Sigmoid colon (tissue), 7 donors: ENCODE data around the gene MAML3. TPM values are rescaled to one million over a fixed set of nuclear protein-coding genes. Genes with fewer than 3 reads are reported as not detected.

ENCODE experiments used
- DNase-seq: peaks from one replicate; pipeline ENCODE4 v3.0.0-alpha.2; 2019
- H3K27ac ChIP-seq, 4 donors: fragments of 200-600 bp; sonication (generic); one replicate each; pipeline ENCODE4 v1.5.1; 2016 to 2019; ENCODE audit warnings: mild to moderate bottlenecking in 1 of 4
- H3K27me3 ChIP-seq, 3 donors: fragments of 200-600 bp; sonication (generic); one replicate each; pipeline ENCODE4 v1.5.1; 2019; ENCODE audit warnings: mild to moderate bottlenecking in 1 of 3
- H3K36me3 ChIP-seq, 4 donors: fragments of 200-600 bp; sonication (generic); one replicate each; pipeline ENCODE4 v1.5.1; 2016 to 2019
- H3K4me1 ChIP-seq, 4 donors: fragments of 200-600 bp; sonication (generic); one replicate each; pipeline ENCODE4 v1.5.1; 2017 to 2019
- H3K4me3 ChIP-seq, 4 donors: fragments of 200-600 bp; sonication (generic); one replicate each; pipeline ENCODE4 v1.5.1; 2017 to 2019; ENCODE audit warnings: mild to moderate bottlenecking in 2 of 4, moderate library complexity in 1 of 4
- H3K9me3 ChIP-seq, 4 donors: fragments of 200-600 bp in 3 of 4; sonication (generic) in 3 of 4; one replicate each; pipeline versions ENCODE4 v1.5.1 to v1.6.1; 2013 to 2019
- EP300 ChIP-seq, 4 donors: sonication (generic); formaldehyde crosslinking; IDR thresholded peaks; one replicate each; pipeline ENCODE4 v1.6.1; 2017; ENCODE audit warnings: antibody characterized with exemption in 4 of 4
- POLR2A ChIP-seq, 2 donors: fragments of 450-650 bp; IDR thresholded peaks; one replicate each; pipeline ENCODE4 v1.6.1; 2016; ENCODE audit warnings: antibody characterized with exemption in 2 of 2, mild to moderate bottlenecking in 2 of 2, moderate library complexity in 2 of 2
- POLR2AphosphoS5 ChIP-seq, 4 donors: sonication (generic); formaldehyde crosslinking; IDR thresholded peaks; one replicate each; pipeline ENCODE4 v1.6.1; 2017; ENCODE audit warnings: antibody characterized with exemption in 4 of 4
- WGBS, 2 donors: extraction: QIAGEN DNeasy Blood & Tissue Kit; methylation state at CpG; one replicate each; pipeline ENCODE4 v1.1.7; 2013; 5-methylcytosine and 5-hydroxymethylcytosine counted together
- intact Hi-C: fragments of 100-400 bp; cut with DNase I; formaldehyde crosslinking; loops from one replicate; pipeline ENCODE4 v1.15.1; 2023
- polyA plus RNA-seq, 3 donors: library from polyadenylated mRNA; stranded (reverse); fragments of 200-250 nt; gene quantifications; one replicate each; pipeline ENCODE4 v1.2.3, GENCODE V29; 2013
- total RNA-seq, 4 donors: library from RNA; depleted of rRNA; stranded (reverse); fragments of >200 nt; gene quantifications; one replicate each; pipeline ENCODE4 v1.1.0, GENCODE V29; 2016
- TF ChIP-seq, protein P1 (sequence below), 4 experiments: fragments of 450-650 bp in 3 of 4; fragments of 200-600 bp in 1 of 4; IDR thresholded peaks; one replicate each; pipeline ENCODE4 v1.5.1; 2016 to 2019; ENCODE audit warnings: antibody characterized with exemption in 4 of 4, mild to moderate bottlenecking in 3 of 4, moderate library complexity in 2 of 4
- donor health status: healthy with polysubstance abuse.
- donor health status: Bipolar disorder and iron deficiency.
- donor health status: healthy.

Gene MAML3
- total and polyA plus RNA-seq, 7 donors: 3.5 to 16.3 (median 5.4) TPM

GRCh38 chr4:140057701-140058100 is 96.3 kb downstream of the MAML3 start:
- H3K9me3 ChIP-seq: no peaks in the 10 kb centered on the region
- H3K27me3 ChIP-seq: no peaks in the 10 kb centered on the region
- H3K4me1 ChIP-seq: peaks cover 0 to 15% (median 10%) of the 10 kb centered on the region in 4 donors
- DNase-seq: no peak
- no peak overlapping the region for H3K4me3 ChIP-seq
- H3K27ac ChIP-seq: no peak overlapping the region
- H3K36me3 ChIP-seq: no peaks in the 10 kb centered on the region
- 63 to 89% methylated on average over 2 of the region's 2 CpGs for WGBS, 2 donors
- TF ChIP-seq EP300 (IDR thresholded peaks at IDR 0.05): no peak
- TF ChIP-seq POLR2AphosphoS5 (IDR thresholded peaks at IDR 0.05): no peak
- TF ChIP-seq, protein P1, sequence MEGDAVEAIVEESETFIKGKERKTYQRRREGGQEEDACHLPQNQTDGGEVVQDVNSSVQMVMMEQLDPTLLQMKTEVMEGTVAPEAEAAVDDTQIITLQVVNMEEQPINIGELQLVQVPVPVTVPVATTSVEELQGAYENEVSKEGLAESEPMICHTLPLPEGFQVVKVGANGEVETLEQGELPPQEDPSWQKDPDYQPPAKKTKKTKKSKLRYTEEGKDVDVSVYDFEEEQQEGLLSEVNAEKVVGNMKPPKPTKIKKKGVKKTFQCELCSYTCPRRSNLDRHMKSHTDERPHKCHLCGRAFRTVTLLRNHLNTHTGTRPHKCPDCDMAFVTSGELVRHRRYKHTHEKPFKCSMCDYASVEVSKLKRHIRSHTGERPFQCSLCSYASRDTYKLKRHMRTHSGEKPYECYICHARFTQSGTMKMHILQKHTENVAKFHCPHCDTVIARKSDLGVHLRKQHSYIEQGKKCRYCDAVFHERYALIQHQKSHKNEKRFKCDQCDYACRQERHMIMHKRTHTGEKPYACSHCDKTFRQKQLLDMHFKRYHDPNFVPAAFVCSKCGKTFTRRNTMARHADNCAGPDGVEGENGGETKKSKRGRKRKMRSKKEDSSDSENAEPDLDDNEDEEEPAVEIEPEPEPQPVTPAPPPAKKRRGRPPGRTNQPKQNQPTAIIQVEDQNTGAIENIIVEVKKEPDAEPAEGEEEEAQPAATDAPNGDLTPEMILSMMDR (IDR thresholded peaks at IDR 0.05): no peak
- TF ChIP-seq POLR2A (IDR thresholded peaks at IDR 0.05): no peak
- intact Hi-C loops: no loop called here

- H3K36me3 ChIP-seq: no peaks in the 10 kb centered on the region
- DNase-seq: no peak
- no peaks in the 10 kb centered on the region for H3K27me3 ChIP-seq
- peaks cover 0 to 8% (median 7%) of the 10 kb centered on the region in 4 donors for H3K4me1 ChIP-seq
- intact Hi-C loops: no loop called here
- TF ChIP-seq, protein P1 (IDR thresholded peaks at IDR 0.05): no peak
- TF ChIP-seq EP300 (IDR thresholded peaks at IDR 0.05): no peak
- TF ChIP-seq POLR2AphosphoS5 (IDR thresholded peaks at IDR 0.05): no peak
- TF ChIP-seq POLR2A (IDR thresholded peaks at IDR 0.05): no peak
- no peak overlapping the region for H3K4me3 ChIP-seq
- H3K9me3 ChIP-seq: no peaks in the 10 kb centered on the region
- H3K27ac ChIP-seq: no peak overlapping the region
- 94 to 97% methylated on average over 3 of the region's 3 CpGs for WGBS, 2 donors
Measured at GRCh38 chr4:140056015-140056414, 98.0 kb downstream of the MAML3 start.

DNA sequence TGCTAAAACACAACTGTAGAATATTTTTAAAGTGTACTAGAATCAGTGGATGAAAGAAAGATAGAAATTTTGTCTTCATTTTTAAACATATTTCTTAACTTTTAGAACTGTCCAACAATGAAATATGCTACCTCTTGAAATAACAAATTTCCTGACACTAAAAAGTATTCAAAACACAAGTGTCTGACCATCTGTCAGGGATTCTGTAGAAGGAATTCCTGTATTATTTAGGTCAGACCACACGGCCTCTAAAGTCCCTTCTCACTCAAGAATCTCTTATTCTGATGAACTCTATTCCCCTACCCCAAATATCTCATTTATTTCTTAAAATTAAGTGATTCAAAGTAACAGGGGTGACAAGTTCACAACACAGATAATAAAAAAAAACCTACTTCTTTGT is 99.1 kb downstream of the MAML3 start:
- WGBS, 2 donors: 72 to 77% methylated on average over 1 of the region's 1 CpG
- peaks cover 0 to 13% (median 11%) of the 10 kb centered on the region in 4 donors for H3K4me1 ChIP-seq
- no peak for DNase-seq
- no peaks in the 10 kb centered on the region for H3K36me3 ChIP-seq
- H3K9me3 ChIP-seq: no peaks in the 10 kb centered on the region
- no peaks in the 10 kb centered on the region for H3K27me3 ChIP-seq
- TF ChIP-seq, protein P1 (IDR thresholded peaks at IDR 0.05): no peak
- TF ChIP-seq EP300 (IDR thresholded peaks at IDR 0.05) (no peak), POLR2A (IDR thresholded peaks at IDR 0.05) (no peak), POLR2AphosphoS5 (IDR thresholded peaks at IDR 0.05) (no peak)
- H3K27ac ChIP-seq: no peak overlapping the region
- intact Hi-C loops: loop anchor here (5.0 kb wide), 1 partner anchor 318 kb away; no protein-coding TSS in a partner anchor
- H3K4me3 ChIP-seq: no peak overlapping the region

GRCh38 chr4:140053185-140053584 is 100.8 kb downstream of the MAML3 start:
- DNase-seq: no peak
- Histone ChIP-seq H3K27me3 (no peaks in the 10 kb centered on the region), H3K4me1 (peaks cover 0 to 20% (median 19%) of the 10 kb centered on the region in 4 donors), H3K27ac (no peak overlapping the region), H3K9me3 (no peaks in the 10 kb centered on the region), H3K4me3 (no peak overlapping the region), H3K36me3 (no peaks in the 10 kb centered on the region)
- intact Hi-C loops: loop anchor here (5.0 kb wide), 1 partner anchor 316 kb away; no protein-coding TSS in a partner anchor
- WGBS, 2 donors: 91 to 96% methylated on average over 4 of the region's 4 CpGs
- TF ChIP-seq POLR2A (IDR thresholded peaks at IDR 0.05) (no peak), EP300 (IDR thresholded peaks at IDR 0.05) (no peak), POLR2AphosphoS5 (IDR thresholded peaks at IDR 0.05) (no peak)
- TF ChIP-seq, protein P1 (IDR thresholded peaks at IDR 0.05): no peak

GRCh38 chr4:140052050-140052449 is 101.9 kb downstream of the MAML3 start:
- no peaks in the 10 kb centered on the region for H3K36me3 ChIP-seq
- H3K4me1 ChIP-seq: peaks cover 0 to 24% (median 23%) of the 10 kb centered on the region in 4 donors
- no peak overlapping the region for H3K27ac ChIP-seq
- H3K4me3 ChIP-seq: no peak overlapping the region
- 39 to 62% methylated on average over 3 of the region's 3 CpGs for WGBS, 2 donors
- no peaks in the 10 kb centered on the region for H3K9me3 ChIP-seq
- intact Hi-C loops: loop anchor here (5.0 kb wide), 1 partner anchor 315 kb away; no protein-coding TSS in a partner anchor
- TF ChIP-seq, protein P1 (IDR thresholded peaks at IDR 0.05): peak in 2 of 4 experiments; percentile 41 to 47
- TF ChIP-seq EP300 (IDR thresholded peaks at IDR 0.05) (no peak), POLR2A (IDR thresholded peaks at IDR 0.05) (no peak)
- DNase-seq: no peak
- no peaks in the 10 kb centered on the region for H3K27me3 ChIP-seq
